ENCODE results near the gene TSPAN5.

TSPAN5 gene

DNA sequence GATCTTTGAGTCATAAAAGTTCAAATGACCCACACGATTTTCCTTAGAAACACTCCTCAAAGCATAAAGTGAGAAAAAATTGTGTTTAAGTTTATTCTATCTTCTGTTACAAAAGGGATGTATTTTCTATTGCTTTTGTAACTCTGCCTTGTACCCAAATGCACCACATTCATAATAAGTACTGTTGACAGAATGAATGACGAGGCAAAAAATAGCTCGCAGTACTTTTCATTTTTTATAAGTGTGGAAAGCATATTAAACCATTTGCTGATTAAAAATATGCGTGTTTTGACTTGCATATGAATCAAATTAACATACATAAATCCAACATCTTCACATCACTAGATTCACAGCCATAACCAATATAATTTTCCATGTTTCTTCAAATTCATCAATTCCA lies 11.2 kb upstream of the TSPAN5 start:
- no peaks in the 10 kb centered on the region for H4K20me1 ChIP-seq (ENCODE audit: low read depth, low read length)

GRCh38 chr4:98664959-98665358 lies 6.5 kb upstream of the TSPAN5 start:
- H3F3A ChIP-seq (ENCODE audit: insufficient read depth) = no peaks in the 10 kb centered on the region
- H3K9ac ChIP-seq (ENCODE audit: low read length) = no peak overlapping the region
- H3K9me3 ChIP-seq (ENCODE audit: insufficient read depth, low read length) = no peaks in the 10 kb centered on the region
- H3K36me3 ChIP-seq (ENCODE audit: low read length) = no peaks in the 10 kb centered on the region
- H3K4me3 ChIP-seq (ENCODE audit: insufficient read depth, low read length, poor library complexity, severe bottlenecking) = no peak overlapping the region
- H2AFZ ChIP-seq (ENCODE audit: low read depth, low read length, severe bottlenecking) = no peak overlapping the region
- TF ChIP-seq EZH2phosphoT487 (conservative IDR thresholded peaks at IDR 0.05; ENCODE audit: low read length) (no peak), CTCF (IDR thresholded peaks at IDR 0.05; ENCODE audit: insufficient read depth, low read length, poor library complexity, severe bottlenecking) (no peak)
- no peaks in the 10 kb centered on the region for H3K27me3 ChIP-seq (ENCODE audit: low read length)
- H4K20me1 ChIP-seq (ENCODE audit: low read depth, low read length) = no peaks in the 10 kb centered on the region
- no peaks in the 10 kb centered on the region for H3K79me2 ChIP-seq (ENCODE audit: insufficient read depth, low read length)
- H3K4me2 ChIP-seq (ENCODE audit: low read depth, low read length, poor library complexity, severe bottlenecking) = no peak overlapping the region
- H3K9me2 ChIP-seq (replicated peaks; ENCODE audit: insufficient read depth, low read length) = no peaks in the 10 kb centered on the region
- no peak overlapping the region for H3K27ac ChIP-seq (ENCODE audit: low read depth, low read length)

More for the DNA sequence above, 11.2 kb upstream of the TSPAN5 start:
- H3K4me2 ChIP-seq (ENCODE audit: low read depth, low read length, poor library complexity, severe bottlenecking) = no peak overlapping the region
- no peak overlapping the region for H3K9ac ChIP-seq (ENCODE audit: low read length)
- H3F3A ChIP-seq (ENCODE audit: insufficient read depth) = no peaks in the 10 kb centered on the region
- no peak overlapping the region for H2AFZ ChIP-seq (ENCODE audit: low read depth, low read length, severe bottlenecking)
- no peaks in the 10 kb centered on the region for H3K27me3 ChIP-seq (ENCODE audit: low read length)
- H3K4me3 ChIP-seq (ENCODE audit: insufficient read depth, low read length, poor library complexity, severe bottlenecking) = no peak overlapping the region
- no peaks in the 10 kb centered on the region for H3K9me3 ChIP-seq (ENCODE audit: insufficient read depth, low read length)
- H3K79me2 ChIP-seq (ENCODE audit: insufficient read depth, low read length) = no peaks in the 10 kb centered on the region
- H3K9me2 ChIP-seq (replicated peaks; ENCODE audit: insufficient read depth, low read length) = no peaks in the 10 kb centered on the region
- H3K36me3 ChIP-seq (ENCODE audit: low read length) = no peaks in the 10 kb centered on the region
- TF ChIP-seq CTCF (IDR thresholded peaks at IDR 0.05; ENCODE audit: insufficient read depth, low read length, poor library complexity, severe bottlenecking) (no peak), EZH2phosphoT487 (conservative IDR thresholded peaks at IDR 0.05; ENCODE audit: low read length) (no peak)
- no peak overlapping the region for H3K27ac ChIP-seq (ENCODE audit: low read depth, low read length)

DNA sequence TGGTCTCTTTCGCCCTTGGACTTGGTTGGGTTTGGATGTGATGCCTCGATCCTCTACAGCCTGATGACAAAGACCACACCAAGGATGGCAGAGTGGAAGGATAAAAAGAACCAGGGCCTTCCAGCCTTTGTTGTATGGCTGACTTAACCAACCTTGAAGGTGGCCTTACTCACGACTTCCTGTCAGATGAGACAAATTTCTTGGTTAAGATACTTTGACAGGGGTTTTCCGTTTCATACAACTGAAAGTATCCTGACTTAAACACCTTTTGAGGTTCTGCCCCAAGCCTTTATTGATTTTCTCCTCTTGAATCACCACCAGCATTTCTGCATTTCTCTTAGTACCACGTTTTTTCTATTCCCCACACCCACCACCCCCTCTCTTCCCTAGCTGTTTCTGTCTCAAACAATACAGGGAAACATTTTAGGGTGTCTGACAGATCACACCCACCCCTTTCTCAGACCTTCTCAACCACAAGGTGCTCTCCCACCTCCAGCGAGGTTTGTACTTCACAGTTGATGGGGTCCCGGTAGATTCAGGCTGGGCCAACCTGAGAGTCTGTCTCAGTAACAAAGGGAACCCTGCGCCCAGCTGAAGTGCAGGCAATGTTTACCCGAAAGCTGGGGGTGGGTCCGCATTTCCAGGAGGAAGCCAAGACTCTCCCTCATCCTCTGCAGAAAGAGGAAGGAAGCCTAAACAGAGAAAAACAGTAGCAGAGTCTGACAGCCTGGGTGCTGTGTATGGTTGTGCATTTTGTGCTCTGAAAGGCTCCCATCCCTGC lies 5.0 kb upstream of the TSPAN5 start:
- H3F3A ChIP-seq (ENCODE audit: insufficient read depth) = no peaks in the 10 kb centered on the region
- no peaks in the 10 kb centered on the region for H3K9me2 ChIP-seq (replicated peaks; ENCODE audit: insufficient read depth, low read length)
- TF ChIP-seq CTCF (IDR thresholded peaks at IDR 0.05; ENCODE audit: insufficient read depth, low read length, poor library complexity, severe bottlenecking) (no peak), EZH2phosphoT487 (conservative IDR thresholded peaks at IDR 0.05; ENCODE audit: low read length) (no peak)
- peak overlapping the region; percentile 37; the same call in 1 of the 2 replicates for H3K27ac ChIP-seq (ENCODE audit: low read depth, low read length)
- H3K4me3 ChIP-seq (ENCODE audit: insufficient read depth, low read length, poor library complexity, severe bottlenecking) = no peak overlapping the region
- H4K20me1 ChIP-seq (ENCODE audit: low read depth, low read length) = no peaks in the 10 kb centered on the region
- H2AFZ ChIP-seq (ENCODE audit: low read depth, low read length, severe bottlenecking) = no peak overlapping the region
- no peaks in the 10 kb centered on the region for H3K9me3 ChIP-seq (ENCODE audit: insufficient read depth, low read length)
- H3K9ac ChIP-seq (ENCODE audit: low read length) = no peak overlapping the region
- H3K27me3 ChIP-seq (ENCODE audit: low read length) = no peaks in the 10 kb centered on the region
- no peaks in the 10 kb centered on the region for H3K79me2 ChIP-seq (ENCODE audit: insufficient read depth, low read length)
- H3K36me3 ChIP-seq (ENCODE audit: low read length) = no peaks in the 10 kb centered on the region
- peak overlapping the region; percentile 29 for H3K4me2 ChIP-seq (ENCODE audit: low read depth, low read length, poor library complexity, severe bottlenecking)

Data from SU-DHL-6 (cell line).